ENCODE data around the gene INF2. TPM values are rescaled to one million over a fixed set of nuclear protein-coding genes. Genes with fewer than 3 reads are reported as not detected.
"Not testable (repeated sequence)": the region's sequence is repeated elsewhere in the genome, so short reads cannot be mapped to it uniquely, and the experiment has no call there.

Gene INF2
- 10 to 100 TPM; 54.0 to 60.1 (median 54.7) TPM for polyA plus RNA-seq (ENCODE audit: insufficient read length in 3 of 3)
- long read RNA-seq, donor 1, partial matches to known transcripts: 0 of 2 reads
- long read RNA-seq, donor 1, other reads (novel, unspliced or antisense): 0 of 2 reads
- long read RNA-seq, donor 2, partial matches to known transcripts: 12 of 14 reads
- long read RNA-seq, donor 2, other reads (novel, unspliced or antisense): 0 of 14 reads
- long read RNA-seq, donor 3, partial matches to known transcripts: 30 of 32 reads
- long read RNA-seq, donor 3, other reads (novel, unspliced or antisense): 0 of 32 reads
- long read RNA-seq, donor 4, full-length matches to known transcripts: 3 of 8 reads
- long read RNA-seq, donor 4, partial matches to known transcripts: 5 of 8 reads
- long read RNA-seq, donor 4, other reads (novel, unspliced or antisense): 0 of 8 reads
- long read RNA-seq, donor 5, partial matches to known transcripts: 5 of 5 reads
- long read RNA-seq, donor 5, other reads (novel, unspliced or antisense): 0 of 5 reads
- long read RNA-seq, donor 6, partial matches to known transcripts: 26 of 29 reads
- long read RNA-seq, donor 6, other reads (novel, unspliced or antisense): 0 of 29 reads
- long read RNA-seq, donor 7, partial matches to known transcripts: 17 of 19 reads
- long read RNA-seq, donor 7, other reads (novel, unspliced or antisense): 0 of 19 reads
- long read RNA-seq, donor 8, partial matches to known transcripts: 20 of 20 reads
- long read RNA-seq, donor 8, other reads (novel, unspliced or antisense): 0 of 20 reads
- long read RNA-seq, donor 9, full-length matches to known transcripts: 8 of 28 reads
- long read RNA-seq, donor 9, partial matches to known transcripts: 20 of 28 reads
- long read RNA-seq, donor 9, other reads (novel, unspliced or antisense): 0 of 28 reads
- long read RNA-seq, donor 10, full-length matches to known transcripts: 2 of 7 reads
- long read RNA-seq, donor 10, partial matches to known transcripts: 5 of 7 reads
- long read RNA-seq, donor 10, other reads (novel, unspliced or antisense): 0 of 7 reads
- long read RNA-seq, donor 11, partial matches to known transcripts: 13 of 14 reads
- long read RNA-seq, donor 11, other reads (novel, unspliced or antisense): 0 of 14 reads
- long read RNA-seq, donor 12, full-length matches to known transcripts: 4 of 28 reads
- long read RNA-seq, donor 12, partial matches to known transcripts: 24 of 28 reads
- long read RNA-seq, donor 12, other reads (novel, unspliced or antisense): 0 of 28 reads
- long read RNA-seq, donor 13, full-length matches to known transcripts: 4 of 23 reads
- long read RNA-seq, donor 13, partial matches to known transcripts: 11 of 23 reads
- long read RNA-seq, donor 13, other reads (novel, unspliced or antisense): 8 of 23 reads
- long read RNA-seq, donor 14: 0 reads
- long read RNA-seq, donor 15: 0 reads
- long read RNA-seq, donor 16, full-length matches to known transcripts: 5 of 20 reads
- long read RNA-seq, donor 16, partial matches to known transcripts: 15 of 20 reads
- long read RNA-seq, donor 16, other reads (novel, unspliced or antisense): 0 of 20 reads

DNA sequence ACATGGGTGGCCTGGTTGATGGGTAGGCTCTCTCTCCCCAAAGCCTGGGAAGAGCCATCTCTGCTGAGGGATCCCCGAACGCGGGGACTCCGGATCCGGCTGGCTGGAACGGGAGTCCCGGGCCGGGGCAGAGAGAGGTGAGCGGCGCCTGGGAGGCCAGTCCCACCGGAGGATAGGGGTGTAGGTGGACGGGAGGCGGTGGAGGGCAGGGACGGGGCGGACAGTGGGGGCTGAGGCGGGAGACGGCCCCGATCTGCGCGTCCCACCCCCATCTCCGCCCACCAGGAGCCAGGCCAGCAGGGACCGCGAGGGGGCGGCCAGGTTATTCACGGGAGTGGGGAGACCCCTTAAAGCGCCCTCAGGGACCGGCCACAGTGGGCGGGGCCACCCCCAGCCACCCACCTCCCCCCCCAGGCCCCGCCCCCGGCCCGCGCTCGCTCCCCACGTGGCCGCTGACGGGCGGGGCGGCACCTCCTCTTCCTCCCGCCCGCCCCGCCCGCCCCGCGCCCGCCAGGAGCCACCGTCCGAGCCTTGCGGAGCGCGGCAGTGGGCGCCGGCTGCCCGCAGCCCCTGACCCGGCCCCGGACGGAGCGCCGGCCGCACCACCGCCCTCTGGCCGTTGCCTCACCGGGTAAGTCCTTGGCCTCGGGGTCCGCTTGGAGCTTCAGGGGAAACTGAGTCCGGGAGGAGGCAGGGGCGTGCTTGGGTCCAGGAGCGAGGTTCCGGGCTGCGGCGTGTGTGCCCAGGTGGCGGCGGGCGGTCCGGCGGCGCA lies at the start of gene INF2:
Gene INF2 (plus strand): TSS at position 510 of the 772 bp plus-strand sequence. CDS start 11,748 bp downstream, outside the sequence.
- DNase-seq: no peak

DNA sequence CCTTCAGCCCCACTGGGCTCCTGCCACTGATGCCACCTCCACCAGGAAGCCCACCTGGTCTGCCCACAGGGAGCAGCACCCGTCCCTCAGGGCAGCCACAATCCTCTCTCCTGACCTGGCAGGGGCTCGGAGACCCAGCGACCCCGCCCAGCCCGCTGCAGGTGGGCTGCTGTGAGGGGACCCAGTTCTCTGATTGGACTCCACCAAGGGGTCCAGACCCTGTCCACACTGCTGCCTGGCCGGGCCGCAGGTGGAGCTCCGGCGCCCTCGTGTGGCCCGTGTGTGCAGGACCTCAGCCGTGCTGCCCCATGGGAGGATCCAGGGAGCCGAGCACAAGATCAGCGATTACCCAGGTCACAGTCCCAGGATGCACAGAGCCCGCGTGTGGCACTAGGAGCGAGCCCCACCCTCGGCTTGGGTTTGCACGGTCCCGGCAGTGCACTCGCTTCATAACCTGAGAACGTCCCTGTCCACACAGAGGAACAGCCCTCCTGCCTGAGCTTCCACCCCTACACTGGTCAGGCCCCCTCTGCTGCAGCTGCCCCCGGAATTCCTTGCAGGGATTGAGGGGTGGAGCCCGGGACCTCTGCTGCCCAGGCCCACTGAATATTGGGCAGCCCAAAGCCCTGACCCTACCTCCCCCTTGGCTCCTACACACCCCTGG lies 49.4 kb upstream of the INF2 start:
- peak; percentile 52 for DNase-seq

DNA sequence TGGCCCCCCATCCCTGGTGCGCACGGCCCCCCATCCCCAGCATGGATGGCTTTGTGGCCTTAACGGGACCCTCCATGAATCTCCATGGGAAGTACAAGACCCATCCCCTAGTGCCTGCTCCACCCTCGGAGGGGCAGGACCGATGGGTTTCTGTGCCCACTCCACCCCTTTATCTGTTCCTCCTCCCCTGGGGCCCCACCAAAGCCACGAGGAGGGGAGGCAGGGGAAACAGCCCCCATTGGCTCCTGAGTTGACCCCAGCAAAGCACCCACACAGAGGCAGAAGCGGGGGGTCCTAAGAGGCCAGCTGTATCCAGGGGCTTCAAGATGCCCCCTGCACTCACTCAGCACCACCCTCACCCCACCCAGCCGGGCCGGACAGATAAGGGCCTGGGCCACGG lies 48.7 kb upstream of the INF2 start:
- no peak for DNase-seq

DNA sequence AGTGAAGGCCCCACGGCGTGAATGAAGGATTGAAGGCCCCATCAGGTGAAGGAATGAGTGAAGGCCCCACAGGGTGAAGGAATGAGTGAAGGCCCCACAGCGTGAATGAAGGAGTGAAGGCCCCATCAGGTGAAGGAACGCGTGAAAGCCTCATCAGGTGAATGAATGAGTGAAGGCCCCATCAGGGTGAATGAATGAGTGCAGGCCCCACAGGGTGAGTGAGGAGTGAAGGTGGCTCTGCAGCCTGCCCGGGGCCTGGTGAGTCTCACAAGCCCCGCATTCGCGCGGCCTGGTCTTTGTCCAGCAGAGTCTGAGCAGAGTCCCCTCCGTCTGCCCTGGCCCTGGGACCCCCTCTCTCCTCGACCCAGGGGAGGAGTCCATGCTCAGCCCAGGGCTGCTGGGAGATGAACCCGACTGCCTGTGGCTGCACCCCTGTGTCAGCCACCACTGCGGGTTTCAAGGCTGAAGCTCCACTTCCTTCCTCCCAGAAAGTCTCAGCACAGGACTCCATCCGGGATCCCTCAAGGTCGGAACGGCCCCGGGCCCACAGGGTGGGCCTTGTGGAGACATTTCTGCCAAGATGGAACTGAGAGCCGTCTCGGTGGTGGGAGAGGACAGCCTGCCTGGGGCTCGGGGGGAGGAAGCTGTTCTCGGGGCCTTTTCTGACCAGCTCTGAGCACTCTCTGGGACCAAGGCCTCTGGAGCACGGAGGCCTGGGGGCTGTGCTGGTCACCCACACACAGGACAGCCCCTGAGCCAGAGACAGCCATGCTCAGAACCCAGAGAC lies 47.5 kb upstream of the INF2 start:
- DNase-seq: no peak

DNA sequence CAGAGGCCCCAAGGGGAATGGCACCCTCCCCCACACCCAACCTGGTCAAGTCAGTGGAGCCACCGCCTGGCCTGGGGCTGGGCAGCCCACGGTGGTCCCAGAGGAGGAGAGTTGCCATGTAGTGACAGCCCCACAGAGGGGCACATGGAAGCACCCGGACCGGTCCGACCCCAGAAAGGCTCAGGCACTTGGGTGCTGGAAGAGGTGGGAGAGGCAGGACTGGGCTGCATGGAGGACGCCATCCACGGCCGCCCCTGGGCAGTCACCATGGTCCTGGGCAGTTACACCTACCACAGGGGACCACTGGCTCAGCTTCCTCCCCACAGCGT lies 46.9 kb upstream of the INF2 start:
- no peak for DNase-seq

DNA sequence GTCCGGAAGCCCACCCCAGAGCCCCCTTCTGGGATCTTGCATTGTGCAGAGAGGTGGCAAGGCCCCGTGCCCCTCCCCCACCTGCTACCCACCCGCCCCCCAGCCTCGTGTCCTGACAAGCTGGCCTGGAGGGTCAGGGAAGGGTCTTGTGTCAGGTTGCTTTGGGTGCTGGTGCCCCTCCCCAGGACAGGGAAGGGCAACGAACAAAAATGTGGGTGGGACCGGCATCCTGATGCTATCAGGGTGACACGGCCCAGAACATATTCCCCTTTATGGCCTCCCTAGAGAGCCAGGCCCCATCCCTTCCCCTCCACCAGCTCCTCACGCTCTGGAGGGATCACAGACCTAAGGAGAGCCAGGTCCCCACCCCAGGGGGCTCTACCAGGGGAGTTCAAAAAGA lies 46.1 kb upstream of the INF2 start:
- no peak for DNase-seq

DNA sequence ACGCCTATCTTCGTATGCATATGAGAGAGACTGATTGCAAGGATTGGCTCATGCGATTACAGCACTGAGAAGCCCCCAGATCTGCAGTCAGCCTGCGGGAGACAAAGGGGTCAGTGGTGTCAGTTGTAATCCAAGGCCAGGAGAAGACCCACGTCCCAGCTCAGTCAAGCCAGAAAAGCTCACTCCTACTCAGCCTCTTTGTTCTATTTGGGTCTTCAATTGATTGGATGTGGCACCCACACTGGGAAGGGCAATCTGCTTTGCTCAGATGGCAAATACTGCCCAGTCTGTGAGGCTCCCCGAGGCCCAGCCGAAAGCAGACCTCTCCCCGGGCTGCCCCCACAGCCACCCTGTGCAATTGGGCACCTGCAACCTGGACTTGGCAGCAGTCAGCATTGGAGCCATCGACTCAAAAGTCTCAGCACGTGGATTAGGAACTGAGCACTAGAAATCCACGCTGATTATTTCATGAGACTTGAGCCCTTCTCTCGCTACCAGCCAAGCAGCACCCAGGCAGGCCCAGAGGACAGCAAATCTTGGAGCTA lies 45.3 kb upstream of the INF2 start:
- no peak for DNase-seq

DNA sequence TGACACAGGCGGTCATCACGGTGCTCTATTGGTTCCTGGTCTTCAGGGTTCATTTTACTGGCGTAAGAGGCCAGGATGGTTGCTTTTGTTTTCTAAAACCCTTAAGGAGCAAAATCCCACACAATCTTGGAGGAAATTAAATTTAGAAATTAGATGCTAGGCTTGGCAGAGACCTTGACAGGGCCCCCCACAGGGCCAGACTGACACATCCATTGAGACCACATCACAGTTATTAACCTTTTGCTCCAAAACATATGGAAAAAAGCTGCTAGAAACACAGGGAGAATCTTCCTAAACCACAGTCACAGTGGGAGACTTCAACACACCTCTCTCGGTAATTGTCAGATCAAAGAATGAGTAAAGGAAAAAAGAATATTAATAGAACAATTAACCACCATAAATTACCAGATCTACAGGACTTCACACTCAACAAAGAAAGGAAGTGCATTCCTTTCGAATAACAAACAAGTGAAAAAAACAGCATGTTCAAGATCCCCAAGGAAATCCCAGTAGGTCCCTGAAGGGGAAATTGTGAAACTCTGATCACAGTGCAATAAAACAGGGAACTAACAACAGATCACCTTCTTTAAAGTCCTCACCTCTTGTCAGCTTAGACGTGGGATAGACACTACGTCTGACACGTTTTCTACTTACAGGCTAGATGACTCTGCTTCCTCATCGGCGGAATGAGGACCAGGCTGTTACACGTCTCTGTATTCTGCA lies 44.6 kb upstream of the INF2 start:
- no peak for DNase-seq

DNA sequence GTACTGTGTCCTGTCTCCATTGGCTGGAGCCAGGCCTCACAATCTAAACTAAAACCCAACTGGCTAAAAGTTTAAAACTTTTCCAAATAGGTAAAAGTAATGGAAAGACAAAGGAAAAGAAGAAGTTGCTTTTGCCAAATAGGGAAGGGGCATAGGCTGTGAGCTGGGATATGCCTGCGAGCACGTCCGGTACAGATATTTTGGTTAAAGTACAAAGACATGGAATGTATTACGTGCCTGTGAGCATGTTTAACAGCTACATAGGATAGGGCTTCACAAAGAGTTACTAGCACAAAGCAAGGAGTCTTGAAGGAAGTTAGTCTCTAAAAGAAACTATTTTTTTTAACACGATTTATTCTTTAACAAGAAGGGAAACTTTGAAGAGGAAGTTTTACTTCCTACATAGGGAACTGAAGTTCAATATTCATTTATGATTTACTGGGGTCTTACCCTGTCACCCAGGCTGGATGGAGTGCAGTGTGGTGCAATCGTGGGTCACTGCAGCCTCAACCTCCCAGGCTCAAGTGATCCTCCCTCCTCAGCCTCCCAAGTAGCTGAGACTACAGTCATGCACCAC lies 41.9 kb upstream of the INF2 start:
- DNase-seq: no peak

DNA sequence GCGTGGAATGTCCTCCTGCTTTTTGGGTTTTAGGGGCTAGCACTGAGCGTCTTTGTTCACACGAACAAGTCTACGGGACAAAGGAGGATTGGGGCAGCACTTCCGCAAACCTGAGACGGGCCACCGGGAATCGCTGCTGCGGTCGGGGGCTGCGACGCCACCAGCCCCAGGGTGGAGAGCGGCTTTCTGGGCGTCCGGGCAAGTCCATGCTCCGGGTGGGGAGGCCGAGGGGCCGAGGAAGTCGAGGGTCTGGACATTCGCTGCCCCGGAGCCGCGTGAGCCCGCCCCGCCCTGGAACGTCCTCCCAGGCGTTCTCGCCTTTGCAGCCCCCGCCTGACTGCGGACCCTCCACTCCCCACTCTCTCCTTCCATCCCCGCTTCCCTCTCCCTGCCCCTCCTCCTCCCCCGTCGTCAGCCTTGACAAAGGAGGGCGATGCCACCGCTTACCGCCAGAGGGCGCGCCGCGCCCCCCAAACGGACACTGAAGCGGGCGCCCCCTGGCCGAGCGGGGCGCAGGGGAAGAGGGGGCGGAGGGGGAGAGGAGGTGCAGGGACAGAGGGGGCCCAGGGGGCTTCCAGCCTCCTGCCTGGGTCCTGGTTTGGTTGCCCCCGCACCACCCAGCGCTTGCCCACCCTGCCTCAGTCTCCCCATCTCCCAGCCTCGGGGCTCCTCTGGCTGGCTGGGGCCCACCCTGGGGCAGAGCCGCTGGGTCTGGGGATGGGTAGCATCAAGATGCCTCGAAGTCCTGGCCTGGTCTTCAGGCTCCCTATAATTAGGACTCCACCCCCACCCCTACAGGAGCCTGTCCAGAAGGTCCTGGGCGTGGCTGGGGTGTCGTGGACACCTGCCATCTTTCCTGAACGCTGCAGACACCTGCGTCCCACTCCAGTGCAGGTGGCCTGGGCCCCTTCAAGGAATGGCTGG lies 39.1 kb upstream of the INF2 start:
- peak; percentile 71 for DNase-seq

DNA sequence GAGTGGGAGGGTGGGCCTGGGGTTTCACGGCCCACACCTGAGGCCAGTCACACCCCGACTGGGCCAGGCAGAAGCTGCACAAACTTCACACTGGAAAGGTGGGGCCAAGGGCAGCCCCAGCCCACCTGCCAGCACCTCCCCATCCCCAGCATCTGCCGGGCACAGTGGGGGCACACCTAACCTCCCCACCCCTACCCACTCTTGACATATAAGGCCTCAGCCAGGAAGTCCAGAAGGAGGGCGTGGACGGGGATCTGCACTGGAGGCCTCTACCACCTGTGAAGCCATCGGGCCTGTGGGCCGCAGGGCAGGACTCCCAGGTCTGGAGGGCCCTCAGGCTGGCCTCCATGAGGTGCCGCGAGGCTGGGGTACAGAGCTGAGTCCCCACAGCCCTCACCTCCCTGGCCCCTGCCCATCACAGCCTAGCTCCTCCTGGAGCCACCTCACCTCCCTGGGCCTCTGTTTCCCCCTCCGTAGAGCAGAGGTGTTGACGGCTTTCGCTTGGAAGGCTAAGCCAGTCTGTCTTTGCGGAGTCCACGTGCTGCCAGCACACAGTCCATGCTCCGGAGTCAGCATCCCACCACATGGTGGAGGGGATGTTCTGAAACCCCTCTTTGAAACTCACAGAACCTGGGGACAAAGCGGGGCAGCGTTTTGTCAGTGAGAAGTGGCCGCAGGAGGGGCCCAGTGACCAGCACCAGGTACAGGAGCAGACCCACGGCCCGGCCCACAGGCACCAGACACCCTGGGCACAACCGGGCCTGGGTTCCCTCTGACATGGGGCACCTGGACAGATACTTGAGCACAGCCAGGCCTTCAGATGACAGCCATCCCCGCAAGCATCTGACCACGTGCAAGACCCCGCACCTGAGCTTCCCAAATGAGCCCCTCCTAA lies 38.2 kb upstream of the INF2 start:
- DNase-seq: no peak

DNA sequence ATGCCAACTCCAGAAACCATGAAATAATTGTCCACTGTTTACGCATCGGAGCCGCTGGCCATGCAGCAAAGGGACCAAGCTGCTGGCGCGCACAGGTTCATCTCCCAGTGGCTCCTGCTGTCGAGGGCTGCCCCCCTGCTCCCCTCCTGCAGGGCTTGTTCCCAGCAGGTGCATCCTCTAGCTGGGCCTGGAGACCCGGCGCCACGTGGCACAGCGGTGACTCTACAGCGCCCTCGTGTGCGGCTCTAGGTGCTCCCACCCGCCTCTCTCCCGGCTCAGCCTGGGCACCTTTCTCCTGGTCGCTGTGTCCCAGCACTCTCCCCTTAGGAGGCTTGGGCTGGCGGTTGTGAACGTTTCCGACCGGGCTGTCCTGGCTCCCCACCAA lies 37.5 kb upstream of the INF2 start:
- DNase-seq: no peak

DNA sequence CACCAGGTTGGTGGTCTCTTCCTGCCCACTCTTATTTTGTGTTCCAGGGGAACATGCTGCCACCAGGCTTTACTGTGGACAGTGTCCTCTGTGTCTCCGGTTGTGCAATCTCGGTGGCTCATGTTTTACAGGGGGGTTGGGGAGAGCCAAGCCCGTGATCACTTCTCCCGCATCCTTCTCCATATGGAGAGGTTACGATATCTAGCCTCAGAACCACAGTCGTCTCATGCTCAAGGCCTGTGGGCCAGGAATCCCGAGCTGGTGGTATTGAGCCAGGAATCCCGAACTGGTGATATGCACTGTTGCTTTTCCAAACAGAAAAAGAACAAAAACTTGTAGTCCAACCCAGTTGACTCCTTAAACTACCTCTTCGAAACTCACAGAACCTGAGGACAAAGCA lies 37.0 kb upstream of the INF2 start:
- no peak for DNase-seq

DNA sequence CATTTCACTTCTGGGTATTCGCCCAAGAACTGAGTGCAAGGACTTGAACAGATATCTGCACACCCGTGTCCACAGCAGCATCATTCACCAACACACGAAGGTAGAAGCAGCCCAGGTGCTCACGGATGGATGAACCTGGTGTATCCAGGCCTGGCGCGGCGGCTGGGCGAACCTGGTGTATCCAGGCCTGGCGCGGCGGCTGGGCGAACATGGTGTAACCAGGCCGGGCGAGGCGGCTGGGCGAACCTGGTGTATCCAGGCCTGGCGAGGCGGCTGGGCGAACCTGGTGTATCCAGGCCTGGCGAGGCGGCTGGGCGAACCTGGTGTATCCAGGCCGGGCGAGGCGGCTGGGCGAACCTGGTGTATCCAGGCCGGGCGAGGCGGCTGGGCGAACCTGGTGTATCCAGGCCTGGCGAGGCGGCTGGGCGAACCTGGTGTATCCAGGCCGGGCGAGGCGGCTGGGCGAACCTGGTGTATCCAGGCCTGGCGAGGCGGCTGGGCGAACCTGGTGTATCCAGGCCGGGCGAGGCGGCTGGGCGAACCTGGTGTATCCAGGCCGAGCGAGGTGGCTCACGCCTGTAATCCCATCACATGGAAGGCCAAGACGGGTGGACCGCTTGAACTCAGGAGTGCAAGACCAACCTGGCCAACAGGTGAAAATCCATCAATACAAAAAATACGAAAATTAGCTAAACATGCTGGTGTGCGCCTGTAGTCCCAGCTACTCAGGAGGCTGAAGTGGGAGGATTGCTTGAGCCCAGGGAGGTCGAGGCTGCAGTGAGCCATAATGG lies 36.1 kb upstream of the INF2 start:
- DNase-seq: not testable (repeated sequence)

DNA sequence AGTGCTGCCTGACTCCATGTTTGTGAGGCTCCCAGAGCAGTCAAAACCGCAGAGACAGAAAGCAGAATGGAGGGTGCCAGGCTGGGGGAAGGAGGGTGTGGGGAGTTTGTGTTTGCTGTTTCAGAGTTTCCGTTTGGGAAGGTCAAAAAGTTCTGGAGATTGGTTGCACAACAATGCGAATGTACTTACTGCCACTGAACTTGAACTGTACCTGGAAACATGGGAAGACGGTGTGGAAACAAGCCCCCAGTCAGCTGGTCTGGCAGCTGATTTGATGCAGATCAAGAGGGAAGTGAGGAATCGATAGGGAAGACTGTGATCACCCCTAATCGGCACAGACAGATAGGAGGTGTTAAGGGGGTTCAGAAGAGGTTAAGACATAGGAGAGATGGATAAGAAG lies 35.3 kb upstream of the INF2 start:
- no peak for DNase-seq
